ENCODE data around the gene PCDHGA12. TPM values are rescaled to one million over a fixed set of nuclear protein-coding genes. Genes with fewer than 3 reads are reported as not detected.

Gene PCDHGA12
- total and polyA plus RNA-seq, 2 of the 8 experiments (the other 6 are each of a cell fraction or from before 2014, with no cell fraction given): 0.88 to 1.3 TPM

- H2BK5ac ChIP-seq (ENCODE audit: low read depth, low read length): no peak overlapping the region
- no peak overlapping the region for H2AK5ac ChIP-seq (ENCODE audit: low read depth, low read length)
- no peak for DNase-seq (ENCODE audit: low read depth in 1 of 2, low spot score in 2 of 2)
- H3K23ac ChIP-seq (ENCODE audit: insufficient read length): no peak overlapping the region
- peaks cover 0 to 5% (median 3%) of the 10 kb centered on the region in 4 experiments; a peak in 4 of 7 replicates for H3K4me1 ChIP-seq (replicated peaks in 1 of 4; ENCODE audit: control insufficient read depth in 3 of 4, insufficient read depth in 4 of 4, low read length in 3 of 4)
- POLR2A ChIA-PET (ENCODE audit: partially characterized antibody): interaction anchor here (1.4 to 1.6 kb wide), 2 partner anchors 16 to 37 kb away, joined by 4 to 5 read pairs; no protein-coding TSS in a partner anchor
- H4K20me1 ChIP-seq (replicated peaks in 1 of 2; ENCODE audit: control insufficient read depth in 1 of 2, insufficient read depth in 2 of 2, low read length in 2 of 2): peaks cover 0 to 14% of the 10 kb centered on the region in 2 experiments
- no peak overlapping the region for H3K18ac ChIP-seq (ENCODE audit: extremely low read depth, low read length)
- H4K8ac ChIP-seq (ENCODE audit: extremely low read depth, insufficient read depth, low read length): no peak overlapping the region
- TF ChIP-seq SUZ12 (IDR thresholded peaks at IDR 0.05; ENCODE audit: low read length) (peak; percentile 11; the same call in 1 of the 2 replicates), NANOG (IDR thresholded peaks at IDR 0.05; ENCODE audit: insufficient read depth, low read depth, low read length, poor library complexity, severe bottlenecking) (no peak)
- no peak overlapping the region for H2BK15ac ChIP-seq (ENCODE audit: low read length)
- H3K14ac ChIP-seq (ENCODE audit: insufficient read length): no peak overlapping the region
- no peaks in the 10 kb centered on the region for H3K79me2 ChIP-seq (ENCODE audit: control insufficient read depth in 1 of 2, insufficient read depth in 2 of 2, low read length in 2 of 2)
- peak overlapping the region; percentile 68 to 85 (median 74); a peak in 5 of 8 replicates for H3K4me3 ChIP-seq (ENCODE audit: extremely low read depth in 1 of 4, insufficient read depth in 2 of 4, low read depth in 3 of 4, low read length in 4 of 4)
- H3K27ac ChIP-seq (ENCODE audit: low read depth, low read length): no peak overlapping the region
- H3K9me3 ChIP-seq (ENCODE audit: insufficient read depth in 2 of 2, low read depth in 1 of 2, low read length in 1 of 2): no peaks in the 10 kb centered on the region
- no peak overlapping the region for H3K4ac ChIP-seq (replicated peaks; ENCODE audit: insufficient read length, low read depth, low read length)
- no peak overlapping the region for H3K56ac ChIP-seq (replicated peaks; ENCODE audit: insufficient read length, low read depth, low read length)
- WGBS, 2 experiments (ENCODE audit: extremely low coverage in 1 of 2, insufficient coverage in 1 of 2, insufficient read length in 1 of 2, insufficient replicate concordance in 2 of 2, low coverage in 1 of 2, low lambda C conversion rate in 2 of 2, missing lambda C conversion rate in 1 of 2): 87% methylated on average over 24 of the region's 24 CpGs; no CpG with 5 or more reads in 1 of the 2 experiments
- peak overlapping the region; percentile 98 to 100 for H3K4me2 ChIP-seq (ENCODE audit: insufficient read depth in 1 of 2, low read depth in 2 of 2, low read length in 2 of 2)
- no peaks in the 10 kb centered on the region for H3K36me3 ChIP-seq (ENCODE audit: control insufficient read depth in 2 of 4, insufficient read depth in 4 of 4, low read length in 3 of 4)
- H4K5ac ChIP-seq (ENCODE audit: insufficient read length, low read depth, low read length): no peak overlapping the region
- H4K91ac ChIP-seq (replicated peaks; ENCODE audit: insufficient read length, low read length): no peak overlapping the region
- CTCF ChIA-PET (ENCODE audit: partially characterized antibody): interaction anchor here (0.8 to 8.6 kb wide), 31 partner anchors 12 to 342 kb away, joined by 3 to 218 read pairs (median 6); partner anchors contain the start of genes PCDHB10, PCDHB12, PCDHB15 and PCDHB5
- no peak for FAIRE-seq
- no peaks in the 10 kb centered on the region for H3K79me1 ChIP-seq (ENCODE audit: low read depth, low read length)
- no peak overlapping the region for H3K9ac ChIP-seq (replicated peaks in 1 of 4; ENCODE audit: extremely low read depth in 1 of 4, low read depth in 3 of 4, low read length in 3 of 4)
- H2BK120ac ChIP-seq (replicated peaks; ENCODE audit: low read depth, low read length): no peak overlapping the region
- no peak overlapping the region for H2BK20ac ChIP-seq (ENCODE audit: low read length)
- no peaks in the 10 kb centered on the region; the same call in 1 of the 2 replicates for H3K23me2 ChIP-seq (ENCODE audit: low read depth, low read length)
- H2BK12ac ChIP-seq (ENCODE audit: low read depth, low read length): no peak overlapping the region
- H3K27me3 ChIP-seq (replicated peaks in 1 of 4; ENCODE audit: control insufficient read depth in 3 of 4, extremely low read depth in 1 of 4, insufficient read depth in 3 of 4, low read length in 3 of 4): peaks cover 11 to 24% (median 23%) of the 10 kb centered on the region in 4 experiments
- H2AFZ ChIP-seq (ENCODE audit: low read length): no peak overlapping the region
Measured at GRCh38 chr5:141477044-141477575, 46.8 kb downstream of the PCDHGA12 start.
